DOHH2 (cell line): Measurements from ENCODE around the gene ATG16L1.

Experiments
- CTCF ChIP-seq: fragments of 200-600 bp; sonication (generic); IDR thresholded peaks from one replicate; pipeline ENCODE4 v1.5.1; 2014; ENCODE audit warnings: antibody characterized with exemption, mild to moderate bottlenecking, low read depth, low read length; ENCODE audit not compliant: poor library complexity, severe bottlenecking
- EZH2phosphoT487 ChIP-seq: fragments of 200-600 bp; sonication (generic); IDR thresholded peaks from 2 replicates; pipeline ENCODE4 v1.6.1; 2017; ENCODE audit warnings: borderline replicate concordance, mild to moderate bottlenecking, antibody characterized with exemption, low read length, moderate library complexity, mixed read lengths

DNA sequence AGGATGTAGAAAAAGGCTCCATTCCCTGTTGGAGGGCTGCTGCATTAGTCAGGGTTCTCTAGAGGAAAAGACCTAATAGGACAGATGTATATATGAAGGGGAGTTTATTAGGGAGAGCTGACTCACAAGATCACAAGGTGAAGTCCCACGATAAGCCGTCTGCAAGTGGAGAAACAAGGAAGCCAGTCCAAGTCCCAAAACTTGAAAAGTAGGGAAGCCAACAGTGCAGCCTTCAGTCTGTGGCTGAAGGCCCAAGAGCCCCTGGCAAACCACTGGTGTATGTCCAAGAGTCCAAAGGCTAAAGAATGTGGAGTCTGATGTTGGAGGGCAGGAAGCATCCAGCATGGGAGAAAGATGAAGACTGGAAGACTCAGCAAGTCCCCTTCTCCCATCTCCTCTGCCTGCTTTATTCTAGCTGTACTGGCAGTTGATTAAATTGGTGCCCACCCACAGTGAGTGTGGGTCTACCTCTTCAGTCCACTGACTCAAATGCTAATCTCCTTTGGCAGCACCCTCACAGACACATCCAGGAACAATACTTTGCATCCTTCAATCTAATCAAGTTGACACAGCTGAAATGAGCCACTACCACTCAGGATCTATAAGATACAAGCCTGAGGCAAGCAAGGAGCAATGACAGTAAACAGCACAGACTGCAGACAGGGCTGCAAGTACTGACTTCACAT is 30.0 kb upstream of the ATG16L1 start:
- no peak for TF ChIP-seq CTCF
- TF ChIP-seq EZH2phosphoT487, result no peak
